Medulla oblongata (tissue), 1 donor: Measurements from ENCODE around the gene ISM2.

Source experiments
- DNase-seq: peaks from one replicate; pipeline ENCODE4 v3.0.0-alpha.2; 2015; ENCODE audit errors: extremely low spot score

The ISM2 gene

GRCh38 chr14:77467801-77468200 is 30.8 kb downstream of the ISM2 start:
- DNase-seq = no peak

- peak; percentile 93 for DNase-seq
Observed at GRCh38 chr14:77459072-77459723, 39.4 kb downstream of the ISM2 start.

- peak; percentile 25 for DNase-seq
Observed at GRCh38 chr14:77458249-77458950, 40.2 kb downstream of the ISM2 start.

- peak; percentile 100 for DNase-seq
Observed at GRCh38 chr14:77457522-77458248, 40.9 kb downstream of the ISM2 start, which contains the start of the genes AHSA1 and VIPAS39. Gene AHSA1, plus strand, starts transcription at chr14:77458093. Its CDS starts 97 bp downstream, at chr14:77458190. Gene VIPAS39, minus strand, starts transcription at chr14:77457601. Its CDS starts 3,499 bp downstream, at chr14:77454102.

GRCh38 chr14:77457115-77457521 is 41.5 kb downstream of the ISM2 start:
- no peak for DNase-seq

GRCh38 chr14:77455966-77456640 is 42.5 kb downstream of the ISM2 start:
- no peak for DNase-seq

GRCh38 chr14:77442196-77442595 is 56.4 kb downstream of the ISM2 start:
- no peak for DNase-seq

GRCh38 chr14:77439861-77440260 is 58.8 kb downstream of the ISM2 start:
- DNase-seq = no peak

GRCh38 chr14:77438596-77438995 is 60.0 kb downstream of the ISM2 start:
- no peak for DNase-seq

GRCh38 chr14:77436042-77436441 is 62.6 kb downstream of the ISM2 start:
- no peak for DNase-seq

- no peak for DNase-seq
Observed at GRCh38 chr14:77426396-77426795, 72.2 kb downstream of the ISM2 start.

- DNase-seq = no peak
Observed at GRCh38 chr14:77424862-77425261, 73.8 kb downstream of the ISM2 start.
